HepG2 (cell line): ENCODE data around the gene SMIM1. TPM values are rescaled to one million over a fixed set of nuclear protein-coding genes. Genes with fewer than 3 reads are reported as not detected.

Experiments used
- AGO2 ChIP-seq: fragments of 200-400 bp; formaldehyde crosslinking; optimal IDR thresholded peaks from 2 replicates; pipeline ENCODE3; 2017; ENCODE audit warnings: mild to moderate bottlenecking, low read depth, low read length, moderate library complexity
- ARID2 ChIP-seq: sonication (generic); formaldehyde crosslinking; IDR thresholded peaks from 2 replicates; pipeline ENCODE4 v1.8.1; 2022; ENCODE audit warnings: mild to moderate bottlenecking, missing genetic modification reagents, borderline replicate concordance
- BHLHE40 ChIP-seq: IDR thresholded peaks from 2 replicates; pipeline ENCODE4 v1.6.1; 2011; ENCODE audit warnings: low read length, improper control_type of control experiment
- CCDC6 ChIP-seq: sonication (generic); formaldehyde crosslinking; IDR thresholded peaks from 2 replicates; pipeline ENCODE4 v1.8.1; 2022; ENCODE audit warnings: mild to moderate bottlenecking, missing genetic modification reagents, moderate library complexity
- CREM ChIP-seq, 2 experiments: sonication (generic) in 1 of 2; formaldehyde crosslinking in 1 of 2; IDR thresholded peaks; 2 replicates each; pipeline versions ENCODE4 v1.4.0 to v1.6.1; 2016 to 2020; ENCODE audit warnings: antibody characterized with exemption in 1 of 2, mild to moderate bottlenecking in 1 of 2, missing genetic modification reagents in 1 of 2
- DMAP1 ChIP-seq: IDR thresholded peaks from 2 replicates; pipeline ENCODE4 v1.6.1; 2016
- FOXC1 ChIP-seq: sonication (generic); formaldehyde crosslinking; IDR thresholded peaks from 2 replicates; pipeline ENCODE4 v1.8.0; 2022; ENCODE audit warnings: mild to moderate bottlenecking, missing genetic modification reagents, borderline replicate concordance
- HOXA7 ChIP-seq: sonication (generic); formaldehyde crosslinking; IDR thresholded peaks from 2 replicates; pipeline ENCODE4 v1.8.1; 2022; ENCODE audit warnings: mild to moderate bottlenecking, missing genetic modification reagents, moderate library complexity
- KDM5B ChIP-seq: sonication (generic); formaldehyde crosslinking; IDR thresholded peaks from 2 replicates; pipeline ENCODE4 v1.4.0; 2020; ENCODE audit warnings: missing genetic modification reagents, mild to moderate bottlenecking, borderline replicate concordance
- NONO ChIP-seq, 2 experiments: fragments of 450-650 bp in 1 of 2; sonication (generic) in 1 of 2; formaldehyde crosslinking in 1 of 2; IDR thresholded peaks in 1 of 2; conservative IDR thresholded peaks in 1 of 2; 2 replicates each; pipeline versions ENCODE4 v1.6.1 to v1.8.0; 2017 to 2022; ENCODE audit warnings: mild to moderate bottlenecking in 1 of 2, missing genetic modification reagents in 1 of 2, moderate library complexity in 1 of 2
- NR2F2 ChIP-seq: IDR thresholded peaks from 2 replicates; pipeline ENCODE4 v1.6.1; 2012; ENCODE audit warnings: low read depth, inconsistent platforms, borderline replicate concordance
- PITX1 ChIP-seq: sonication (generic); formaldehyde crosslinking; IDR thresholded peaks from 2 replicates; pipeline ENCODE4 v1.5.1; 2020; ENCODE audit warnings: mild to moderate bottlenecking, missing genetic modification reagents
- POLR2AphosphoS5 ChIP-seq: IDR thresholded peaks from 2 replicates; pipeline ENCODE4 v1.6.1; 2012; ENCODE audit warnings: low read depth, low read length
- RBM22 ChIP-seq: fragments of 200-400 bp; formaldehyde crosslinking; optimal IDR thresholded peaks from 2 replicates; pipeline ENCODE3; 2017; ENCODE audit warnings: mild to moderate bottlenecking, low read length, moderate library complexity
- REL ChIP-seq: sonication (generic); formaldehyde crosslinking; conservative IDR thresholded peaks from 2 replicates; pipeline ENCODE4 v1.8.0; 2022; ENCODE audit warnings: mild to moderate bottlenecking, missing genetic modification reagents, moderate library complexity
- SAP130 ChIP-seq: IDR thresholded peaks from 2 replicates; pipeline ENCODE4 v1.6.1; 2016; ENCODE audit warnings: low read depth
- SMAD3 ChIP-seq: sonication (generic); formaldehyde crosslinking; IDR thresholded peaks from 2 replicates; pipeline ENCODE4 v1.4.0; 2020; ENCODE audit warnings: missing genetic modification reagents
- SPEN ChIP-seq: sonication (generic); formaldehyde crosslinking; IDR thresholded peaks from 2 replicates; pipeline ENCODE4 v1.5.1; 2020; ENCODE audit warnings: low read depth, mild to moderate bottlenecking, missing genetic modification reagents
- ZNF253 ChIP-seq: sonication (generic); formaldehyde crosslinking; IDR thresholded peaks from 2 replicates; pipeline ENCODE4 v1.8.0; 2022; ENCODE audit warnings: mild to moderate bottlenecking, missing genetic modification reagents, borderline replicate concordance
- ZNF615 ChIP-seq: sonication (generic); formaldehyde crosslinking; IDR thresholded peaks from 2 replicates; pipeline ENCODE4 v1.5.0; 2020; ENCODE audit warnings: mild to moderate bottlenecking, missing genetic modification reagents, borderline replicate concordance
- ZNF749 ChIP-seq: sonication (generic); formaldehyde crosslinking; IDR thresholded peaks from 2 replicates; pipeline ENCODE4 v1.8.0; 2022; ENCODE audit warnings: mild to moderate bottlenecking, missing genetic modification reagents, moderate library complexity, borderline replicate concordance
- polyA plus RNA-seq, 8 experiments: library from polyadenylated mRNA; depleted of rRNA in 3 of 8; stranded (reverse) in 7 of 8; unstranded in 1 of 8; fragments of >200 nt; fragmentation: Illumina TruSeq in 4 of 8; extraction: Trizol in 4 of 8; gene quantifications; 2 replicates each; pipeline versions ENCODE4 v1.2.1 to v1.2.3, GENCODE V29; 2011 to 2016; ENCODE audit warnings: low read depth in 4 of 8, missing spikeins in 1 of 8, mixed read lengths in 1 of 8; ENCODE audit not compliant: insufficient read depth in 1 of 8
- total RNA-seq, 5 experiments: library from RNA; depleted of rRNA; stranded (reverse); fragments of >200 nt; fragmentation: Illumina TruSeq; extraction: Trizol; gene quantifications; 2 replicates each; pipeline ENCODE4 v1.2.3, GENCODE V29; 2016; ENCODE audit warnings: low read depth in 1 of 5
- TF ChIP-seq, protein P1 (sequence below): sonication (generic); formaldehyde crosslinking; IDR thresholded peaks from 2 replicates; pipeline ENCODE4 v1.4.0; 2020; ENCODE audit warnings: missing genetic modification reagents
- TF ChIP-seq, protein P2 (sequence below): sonication (generic); formaldehyde crosslinking; IDR thresholded peaks from 2 replicates; pipeline ENCODE4 v1.5.1; 2020; ENCODE audit warnings: missing genetic modification reagents, mild to moderate bottlenecking, borderline replicate concordance

Gene SMIM1
- total and polyA plus RNA-seq, 2 of the 13 experiments (the other 11 are each of a cell fraction or from before 2014, with no cell fraction given): 12.4 to 56.3 TPM

DNA sequence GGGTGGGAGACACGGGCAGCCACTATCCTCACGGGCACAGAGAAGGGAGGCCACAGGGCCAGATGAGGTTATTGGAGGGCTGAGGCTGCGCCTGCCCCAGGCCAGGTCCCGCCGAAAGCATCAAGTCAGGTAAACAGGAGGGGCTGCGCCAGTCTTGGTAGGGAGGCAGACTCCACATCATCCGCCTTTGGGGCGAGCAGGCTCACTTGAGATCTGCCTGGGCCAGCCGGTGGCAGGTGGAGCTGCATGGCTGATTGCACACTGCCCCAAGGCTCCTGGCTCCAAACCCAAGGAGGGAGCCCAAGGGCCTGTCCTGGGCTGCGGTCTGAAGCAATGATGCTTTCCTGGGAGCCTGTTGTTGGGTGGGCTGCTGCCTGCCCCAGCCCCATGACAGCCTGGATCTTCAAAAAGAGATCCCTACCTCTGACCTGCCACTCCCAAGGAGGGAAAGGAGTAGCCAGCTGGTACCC is 4.6 kb downstream of the SMIM1 start (continued):
- TF ChIP-seq, protein P1, sequence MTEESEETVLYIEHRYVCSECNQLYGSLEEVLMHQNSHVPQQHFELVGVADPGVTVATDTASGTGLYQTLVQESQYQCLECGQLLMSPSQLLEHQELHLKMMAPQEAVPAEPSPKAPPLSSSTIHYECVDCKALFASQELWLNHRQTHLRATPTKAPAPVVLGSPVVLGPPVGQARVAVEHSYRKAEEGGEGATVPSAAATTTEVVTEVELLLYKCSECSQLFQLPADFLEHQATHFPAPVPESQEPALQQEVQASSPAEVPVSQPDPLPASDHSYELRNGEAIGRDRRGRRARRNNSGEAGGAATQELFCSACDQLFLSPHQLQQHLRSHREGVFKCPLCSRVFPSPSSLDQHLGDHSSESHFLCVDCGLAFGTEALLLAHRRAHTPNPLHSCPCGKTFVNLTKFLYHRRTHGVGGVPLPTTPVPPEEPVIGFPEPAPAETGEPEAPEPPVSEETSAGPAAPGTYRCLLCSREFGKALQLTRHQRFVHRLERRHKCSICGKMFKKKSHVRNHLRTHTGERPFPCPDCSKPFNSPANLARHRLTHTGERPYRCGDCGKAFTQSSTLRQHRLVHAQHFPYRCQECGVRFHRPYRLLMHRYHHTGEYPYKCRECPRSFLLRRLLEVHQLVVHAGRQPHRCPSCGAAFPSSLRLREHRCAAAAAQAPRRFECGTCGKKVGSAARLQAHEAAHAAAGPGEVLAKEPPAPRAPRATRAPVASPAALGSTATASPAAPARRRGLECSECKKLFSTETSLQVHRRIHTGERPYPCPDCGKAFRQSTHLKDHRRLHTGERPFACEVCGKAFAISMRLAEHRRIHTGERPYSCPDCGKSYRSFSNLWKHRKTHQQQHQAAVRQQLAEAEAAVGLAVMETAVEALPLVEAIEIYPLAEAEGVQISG (CRISPR knock-in tag): peak; percentile 29; the same call in 1 of the 2 replicates
- TF ChIP-seq DMAP1 (CRISPR knock-in tag) (no peak), ARID2 (CRISPR knock-in tag) (no peak), CCDC6 (CRISPR knock-in tag) (0 out of 2 replicates have a peak, but pooled peaks have one; percentile 37), HOXA7 (CRISPR knock-in tag) (peak; percentile 65; the same call in 1 of the 2 replicates), SAP130 (no peak), REL (CRISPR knock-in tag) (0 out of 2 replicates have a peak, but pooled peaks have one; percentile 58), ZNF615 (CRISPR knock-in tag) (no peak), ZNF253 (CRISPR knock-in tag) (0 out of 2 replicates have a peak, but pooled peaks have one; percentile 41), CREM (IDR thresholded peaks at IDR 0.05) (no peak), CREM (CRISPR knock-in tag; IDR thresholded peaks at IDR 0.05) (no peak), PITX1 (no peak), RBM22 (peak; percentile 50), NR2F2 (no peak), BHLHE40 (no peak), KDM5B (CRISPR knock-in tag) (0 out of 2 replicates have a peak, but pooled peaks have one; percentile 42), ZNF749 (CRISPR knock-in tag) (no peak), NONO (IDR thresholded peaks at IDR 0.05) (no peak), NONO (CRISPR knock-in tag; conservative IDR thresholded peaks at IDR 0.05) (0 out of 2 replicates have a peak, but pooled peaks have one; percentile 48), SPEN (CRISPR knock-in tag) (peak; percentile 23; the same call in 1 of the 2 replicates), FOXC1 (CRISPR knock-in tag) (0 out of 2 replicates have a peak, but pooled peaks have one; percentile 25), SMAD3 (no peak), POLR2AphosphoS5 (peak; percentile 62), AGO2 (peak; percentile 55)
- TF ChIP-seq, protein P2, sequence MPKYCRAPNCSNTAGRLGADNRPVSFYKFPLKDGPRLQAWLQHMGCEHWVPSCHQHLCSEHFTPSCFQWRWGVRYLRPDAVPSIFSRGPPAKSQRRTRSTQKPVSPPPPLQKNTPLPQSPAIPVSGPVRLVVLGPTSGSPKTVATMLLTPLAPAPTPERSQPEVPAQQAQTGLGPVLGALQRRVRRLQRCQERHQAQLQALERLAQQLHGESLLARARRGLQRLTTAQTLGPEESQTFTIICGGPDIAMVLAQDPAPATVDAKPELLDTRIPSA: no peak
